GM10266 (cell line): ENCODE data around the gene FBXL4.

Experiments used
- DNase-seq: peaks from one replicate; pipeline ENCODE4 v3.0.0; 2012; ENCODE audit errors: extremely low spot score
- TF ChIP-seq, protein P1 (sequence below): IDR thresholded peaks from 2 replicates; pipeline ENCODE4 v1.5.1; 2012; ENCODE audit warnings: mild to moderate bottlenecking, low read depth; ENCODE audit not compliant: control insufficient read depth, insufficient read depth; ENCODE audit errors: missing control alignments

FBXL4 gene

DNA sequence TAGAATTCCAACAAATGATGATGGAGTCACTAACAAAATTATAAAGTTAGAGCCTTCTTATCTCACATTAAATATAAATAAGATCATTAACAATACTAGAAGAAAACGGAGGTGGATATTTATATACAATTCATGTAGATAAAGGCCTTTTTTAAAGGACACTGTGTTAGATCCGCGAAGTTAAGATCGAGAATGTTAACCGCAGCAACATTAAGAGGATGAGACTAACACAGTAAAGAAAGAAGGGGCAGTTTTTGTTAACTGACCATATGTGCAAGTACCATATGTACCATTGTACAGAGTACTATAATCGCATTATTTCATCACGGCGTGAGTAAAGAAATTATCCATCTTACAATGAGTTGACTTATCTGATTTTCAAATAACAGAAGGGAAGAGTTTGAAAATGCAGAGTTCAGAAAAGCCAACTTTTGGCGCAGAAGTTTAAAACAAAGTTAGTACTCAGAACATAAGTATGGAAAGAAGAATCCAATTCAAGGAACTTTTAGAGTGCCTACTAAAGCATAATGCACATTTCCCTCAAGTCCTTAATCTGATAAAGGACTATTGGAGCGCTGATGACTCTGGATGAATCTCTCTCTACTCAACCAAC, 1.4 kb downstream of the FBXL4 start:
- DNase-seq, result no peak
- TF ChIP-seq, protein P1, sequence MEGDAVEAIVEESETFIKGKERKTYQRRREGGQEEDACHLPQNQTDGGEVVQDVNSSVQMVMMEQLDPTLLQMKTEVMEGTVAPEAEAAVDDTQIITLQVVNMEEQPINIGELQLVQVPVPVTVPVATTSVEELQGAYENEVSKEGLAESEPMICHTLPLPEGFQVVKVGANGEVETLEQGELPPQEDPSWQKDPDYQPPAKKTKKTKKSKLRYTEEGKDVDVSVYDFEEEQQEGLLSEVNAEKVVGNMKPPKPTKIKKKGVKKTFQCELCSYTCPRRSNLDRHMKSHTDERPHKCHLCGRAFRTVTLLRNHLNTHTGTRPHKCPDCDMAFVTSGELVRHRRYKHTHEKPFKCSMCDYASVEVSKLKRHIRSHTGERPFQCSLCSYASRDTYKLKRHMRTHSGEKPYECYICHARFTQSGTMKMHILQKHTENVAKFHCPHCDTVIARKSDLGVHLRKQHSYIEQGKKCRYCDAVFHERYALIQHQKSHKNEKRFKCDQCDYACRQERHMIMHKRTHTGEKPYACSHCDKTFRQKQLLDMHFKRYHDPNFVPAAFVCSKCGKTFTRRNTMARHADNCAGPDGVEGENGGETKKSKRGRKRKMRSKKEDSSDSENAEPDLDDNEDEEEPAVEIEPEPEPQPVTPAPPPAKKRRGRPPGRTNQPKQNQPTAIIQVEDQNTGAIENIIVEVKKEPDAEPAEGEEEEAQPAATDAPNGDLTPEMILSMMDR, result no peak

DNA sequence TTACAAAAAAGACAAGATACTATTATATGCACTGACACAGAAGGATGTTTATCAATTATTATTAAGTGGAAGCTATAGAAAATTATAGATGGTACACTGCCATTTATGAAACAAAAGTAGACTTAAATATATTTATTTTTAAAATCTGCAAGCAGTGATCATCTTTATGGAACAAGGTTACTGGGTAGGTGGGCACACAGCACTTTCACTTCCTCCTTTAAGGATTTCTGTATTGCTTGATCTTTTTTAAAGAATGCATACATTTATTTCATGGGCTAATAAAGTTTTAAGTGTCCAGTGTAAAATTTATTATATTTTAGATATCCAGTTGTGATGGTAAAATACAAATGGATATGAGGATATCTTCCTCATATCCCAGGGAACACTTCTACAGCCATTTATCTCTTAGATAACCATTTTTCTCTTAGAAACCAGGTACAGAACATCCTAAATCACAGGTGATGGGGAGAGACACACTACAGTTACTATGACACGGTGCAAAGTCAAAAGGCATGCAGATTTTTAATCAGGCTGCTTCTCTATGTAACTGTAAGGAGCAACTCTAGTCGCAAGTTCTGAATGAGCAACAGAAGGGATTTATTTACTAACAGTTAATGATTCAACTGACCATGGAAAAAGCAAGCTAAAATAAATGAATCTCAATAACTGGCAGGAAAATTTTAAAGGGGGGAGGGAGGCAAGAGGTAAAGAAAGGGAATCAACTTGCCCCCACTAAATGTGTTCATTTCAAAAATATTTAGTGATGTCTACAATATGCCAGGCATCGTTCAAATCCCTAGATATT, 2.2 kb downstream of the FBXL4 start:
- peak; percentile 13 for DNase-seq
- TF ChIP-seq, protein P1, result no peak

DNA sequence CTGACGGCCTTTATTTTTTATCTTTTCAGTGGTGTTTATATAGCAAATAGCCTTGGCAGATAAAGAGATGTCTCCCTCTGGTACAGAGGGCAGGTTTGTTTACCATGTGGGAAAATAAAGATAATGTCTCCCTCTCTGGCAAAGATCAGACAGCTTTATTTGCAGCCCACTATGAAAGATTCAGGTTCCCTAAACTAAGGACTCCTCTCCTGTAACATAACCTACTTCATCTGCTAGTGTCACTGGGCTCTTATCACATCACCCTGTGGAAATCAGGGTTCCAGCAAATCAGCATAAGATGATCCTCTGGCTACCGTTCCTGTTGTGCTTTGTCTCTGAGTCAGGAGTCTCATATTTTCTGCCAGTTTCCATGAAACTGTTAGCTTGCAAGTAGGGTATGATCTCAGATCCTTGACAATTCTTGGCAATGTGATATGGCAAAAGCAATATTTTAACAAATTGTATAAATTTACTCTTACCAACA, 3.1 kb downstream of the FBXL4 start:
- TF ChIP-seq, protein P1, result no peak
- DNase-seq, result no peak

DNA sequence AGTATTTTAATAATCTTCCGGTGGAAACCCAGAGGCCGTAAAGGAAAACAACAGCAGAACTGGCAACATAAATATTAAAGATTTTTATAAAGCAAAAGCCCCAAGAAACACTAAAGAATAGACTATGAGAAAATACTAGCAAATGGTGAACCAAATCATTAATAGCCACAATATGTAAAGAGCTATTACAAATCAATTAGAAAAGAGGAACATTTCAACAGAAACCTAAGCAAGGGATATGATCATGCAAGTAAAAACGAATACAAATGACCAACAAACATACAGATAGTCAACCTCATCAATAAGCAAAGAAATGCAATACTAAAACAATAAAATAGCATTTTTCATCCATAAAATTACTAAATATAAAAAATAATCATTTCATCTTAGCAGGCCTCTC, 3.6 kb downstream of the FBXL4 start:
- no peak for DNase-seq
- TF ChIP-seq, protein P1, result no peak

DNA sequence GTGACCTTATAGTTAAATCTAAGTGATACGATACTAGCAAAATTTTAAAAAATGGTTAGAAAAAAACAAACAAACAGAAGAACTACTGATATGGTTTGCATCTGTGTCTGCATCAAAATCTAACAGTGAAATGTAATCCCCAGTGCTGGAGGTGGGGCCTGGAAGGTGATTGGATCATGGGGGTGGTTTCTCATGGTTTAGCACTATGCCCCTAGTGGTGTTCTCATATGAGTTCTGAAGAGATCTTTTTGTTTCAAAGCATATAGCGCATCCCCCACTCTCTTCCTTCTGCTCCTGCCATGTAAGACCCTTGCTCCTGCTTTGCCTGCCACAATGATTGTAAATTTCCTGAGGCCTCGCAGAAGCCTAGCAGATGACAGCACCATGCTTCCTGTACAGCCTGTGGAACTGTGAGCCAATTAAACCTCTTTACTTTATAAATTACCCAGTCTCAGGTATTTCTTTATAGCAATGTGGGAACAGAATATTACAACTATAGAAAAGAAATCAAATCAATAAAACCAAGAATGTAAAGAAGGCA, 5.4 kb downstream of the FBXL4 start:
- TF ChIP-seq, protein P1, result no peak
- no peak for DNase-seq

DNA sequence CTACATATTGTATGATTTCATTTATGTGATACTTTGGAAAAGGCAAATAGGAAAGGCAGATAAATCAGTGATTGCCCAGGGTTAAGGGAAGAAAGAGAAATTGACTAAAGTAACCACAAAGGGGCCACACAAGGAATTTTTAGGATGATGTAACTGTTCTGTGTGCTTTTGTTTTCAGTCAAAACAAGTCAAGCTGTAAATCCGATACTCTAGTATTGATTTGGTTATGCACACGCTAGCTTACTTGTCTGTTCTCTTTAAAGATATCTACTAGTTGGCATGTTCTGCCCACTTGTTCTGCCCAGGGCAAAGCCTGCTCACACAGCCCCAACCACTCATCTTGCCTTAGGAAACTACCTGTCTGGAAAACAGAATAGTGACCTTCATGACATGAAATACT, 6.4 kb downstream of the FBXL4 start:
- TF ChIP-seq, protein P1, result no peak

DNA sequence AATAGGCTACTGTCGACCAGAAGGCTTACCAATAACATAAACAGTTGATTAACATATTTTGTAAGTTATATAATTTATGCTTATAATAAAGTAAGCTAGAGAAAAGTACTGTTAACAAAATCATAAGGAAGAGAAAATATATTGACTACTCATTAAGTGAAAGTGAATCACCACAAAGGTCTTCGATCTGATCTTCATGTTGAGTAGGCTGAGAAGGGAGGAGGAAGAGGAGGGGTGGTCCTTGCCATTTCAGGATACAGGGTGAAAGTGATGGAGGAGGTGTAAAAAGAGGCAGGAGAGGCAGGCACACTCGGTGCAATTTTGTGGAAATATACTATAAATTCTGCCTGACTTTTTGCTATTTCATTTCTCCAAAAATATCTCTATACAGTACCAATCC, 10.4 kb downstream of the FBXL4 start:
- TF ChIP-seq, protein P1, result no peak
- DNase-seq, result no peak

More for the DNA sequence above, 6.4 kb downstream of the FBXL4 start:
- DNase-seq, result no peak
